GM18508 (cell line): ENCODE data around the gene UPF1.

ENCODE experiments used
- ATAC-seq: cut with Tn5 transposase; IDR thresholded peaks from one replicate; pipeline ENCODE4 v1.9.1; 2021; ENCODE audit warnings: moderate number of reproducible peaks; ENCODE audit not compliant: insufficient read depth, unreplicated experiment

The UPF1 gene

DNA sequence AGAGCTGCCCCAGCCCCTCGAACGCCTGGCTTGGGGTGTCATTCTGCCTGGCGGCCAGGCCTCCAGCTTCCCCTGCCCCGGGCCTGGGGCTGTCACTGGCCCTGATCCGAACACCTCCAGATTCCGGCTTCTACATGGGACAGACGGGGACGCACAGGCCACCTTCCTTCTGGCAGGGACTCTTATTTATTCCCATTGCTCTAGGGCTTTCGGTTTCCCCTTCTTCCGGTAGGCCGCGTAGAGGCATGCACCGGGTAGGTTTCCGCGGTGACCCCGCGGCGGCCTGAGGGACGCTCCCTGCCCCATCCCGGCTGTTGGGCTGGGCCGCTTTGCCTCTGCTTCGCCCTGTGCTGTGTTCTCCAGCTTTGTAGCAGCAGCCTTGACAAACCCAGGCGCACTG, 36.0 kb downstream of the UPF1 start:
- ATAC-seq, result no peak

- no peak for ATAC-seq
Observed at GRCh38 chr19:18868380-18869022, 36.7 kb downstream of the UPF1 start.

GRCh38 chr19:18869023-18869618, 37.4 kb downstream of the UPF1 start:
- ATAC-seq, result no peak

DNA sequence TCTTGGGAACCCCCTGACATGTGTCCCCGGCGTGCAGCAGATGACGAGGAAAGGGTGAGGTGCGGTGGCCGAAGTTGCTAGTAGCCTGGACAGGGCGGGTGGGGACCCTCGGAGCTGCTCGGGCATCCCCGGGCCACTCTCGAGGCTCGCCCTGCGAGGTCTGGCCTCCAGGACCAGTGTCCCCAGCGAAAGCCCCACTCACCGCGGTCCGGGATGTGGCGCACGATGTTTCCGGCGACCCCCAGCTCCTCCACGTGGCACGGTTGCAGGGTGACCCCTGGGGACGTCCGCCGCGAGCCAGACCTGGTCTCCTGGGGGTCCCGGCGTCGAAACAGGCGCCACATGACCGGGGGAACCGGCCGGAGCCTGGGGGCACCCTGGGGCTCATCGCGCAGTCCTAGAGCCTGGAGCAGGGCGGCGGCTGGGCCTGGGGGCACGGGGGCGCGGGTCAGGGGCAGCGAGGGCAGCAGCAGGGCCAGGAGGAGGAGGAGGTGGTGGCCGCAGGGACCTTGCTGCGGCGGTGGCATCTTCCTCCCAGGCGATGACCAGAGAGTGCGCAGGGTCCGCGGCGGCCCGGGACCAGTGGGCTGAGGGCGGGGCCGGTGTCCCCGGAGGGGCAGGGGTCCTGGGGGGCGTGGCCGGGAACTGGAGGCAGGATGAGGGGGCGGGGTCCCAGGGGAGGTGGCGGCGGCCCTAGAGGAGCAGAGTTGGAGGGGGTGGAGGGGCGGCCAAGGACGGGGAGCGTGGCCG, 38.2 kb downstream of the UPF1 start:
- ATAC-seq, result no peak

- no peak for ATAC-seq
Observed at GRCh38 chr19:18870531-18871172, 38.9 kb downstream of the UPF1 start.

GRCh38 chr19:18871543-18871942, 39.8 kb downstream of the UPF1 start:
- no peak for ATAC-seq

- ATAC-seq, result no peak
Observed at GRCh38 chr19:18875726-18876125, 44.0 kb downstream of the UPF1 start.

- no peak for ATAC-seq
Observed at GRCh38 chr19:18876865-18877264, 45.1 kb downstream of the UPF1 start.

DNA sequence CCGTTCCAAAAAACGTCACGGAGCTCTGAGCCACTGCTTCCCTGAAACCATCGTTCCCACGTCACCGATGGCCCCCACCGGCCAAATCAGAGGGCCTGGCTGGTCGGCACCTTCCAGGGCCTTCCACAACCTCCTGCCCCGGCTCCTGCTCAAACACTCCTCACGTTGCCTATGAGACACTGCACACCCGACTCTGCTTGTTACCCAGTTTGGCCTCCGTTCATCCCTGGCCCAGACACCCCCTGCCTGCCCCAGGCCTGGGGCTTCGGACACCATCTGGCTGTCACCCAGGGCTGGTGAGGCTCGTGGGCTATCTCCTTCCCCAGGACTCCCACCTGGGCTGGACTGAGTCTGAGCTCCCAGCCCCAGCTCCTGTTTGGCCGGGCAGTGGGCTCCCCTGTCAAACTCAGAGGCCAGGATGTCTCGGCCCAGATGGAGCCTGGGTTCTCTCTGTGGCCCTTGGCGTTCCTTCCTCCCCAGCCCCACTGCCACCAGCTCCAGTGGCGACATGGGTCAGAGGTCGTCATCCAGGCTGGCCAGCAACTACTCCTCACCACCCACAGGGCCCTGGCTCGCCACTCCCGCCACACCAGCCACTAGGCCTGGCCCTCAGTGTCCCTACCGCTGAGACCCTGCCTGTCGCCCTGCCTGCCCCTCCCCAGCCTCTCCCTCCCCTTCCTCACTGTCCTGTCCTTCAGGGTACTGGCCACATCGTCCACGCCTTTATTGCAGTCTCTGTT, 46.5 kb downstream of the UPF1 start:
- no peak for ATAC-seq

- ATAC-seq, result no peak
Observed at GRCh38 chr19:18878858-18879578, 47.3 kb downstream of the UPF1 start.

DNA sequence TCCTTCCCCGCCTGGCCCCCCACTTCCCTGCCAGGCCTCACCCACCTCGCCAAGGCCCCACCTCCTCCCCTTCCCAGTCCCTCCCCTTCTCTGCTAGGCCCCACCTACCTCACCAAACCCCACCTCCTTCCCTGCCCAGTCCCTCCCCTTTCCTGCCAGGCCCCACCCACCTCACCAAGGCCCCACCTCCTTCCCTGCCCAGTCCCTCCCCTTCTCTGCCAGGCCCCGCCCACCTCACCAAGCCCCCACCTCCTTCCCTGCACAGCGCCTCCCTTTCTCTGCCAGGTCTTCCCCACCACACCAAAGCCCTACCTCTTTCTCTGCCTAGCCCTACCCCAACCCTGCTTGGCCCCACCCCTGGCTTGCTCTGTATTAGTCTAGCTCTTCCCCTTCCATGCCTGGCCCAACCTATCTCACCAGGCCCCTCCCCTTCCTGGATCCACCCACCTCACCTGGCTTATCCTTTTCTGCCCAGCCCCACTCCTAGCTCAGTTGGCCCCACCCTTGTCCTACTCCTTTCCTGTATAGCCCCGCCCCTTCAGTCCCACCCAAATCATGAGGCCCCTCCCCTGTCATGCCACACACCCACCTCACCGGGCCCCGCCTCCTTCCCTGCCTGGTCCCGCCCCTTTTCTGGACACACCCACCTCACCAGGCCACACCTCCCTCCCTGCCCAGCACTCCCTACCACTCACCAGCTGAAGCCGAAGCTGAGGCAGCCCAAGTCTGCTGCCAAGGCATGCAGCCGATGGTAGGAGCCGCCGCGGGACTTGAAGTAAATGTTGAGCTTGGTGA, 48.0 kb downstream of the UPF1 start:
- no peak for ATAC-seq

- ATAC-seq, result no peak
Observed at GRCh38 chr19:18881491-18881890, 49.7 kb downstream of the UPF1 start.

- ATAC-seq, result no peak
Observed at GRCh38 chr19:18883526-18884304, 52.0 kb downstream of the UPF1 start.

- ATAC-seq, result no peak
Observed at GRCh38 chr19:18886972-18887371, 55.2 kb downstream of the UPF1 start.

- no peak for ATAC-seq
Observed at GRCh38 chr19:18889949-18890745, 58.4 kb downstream of the UPF1 start.

DNA sequence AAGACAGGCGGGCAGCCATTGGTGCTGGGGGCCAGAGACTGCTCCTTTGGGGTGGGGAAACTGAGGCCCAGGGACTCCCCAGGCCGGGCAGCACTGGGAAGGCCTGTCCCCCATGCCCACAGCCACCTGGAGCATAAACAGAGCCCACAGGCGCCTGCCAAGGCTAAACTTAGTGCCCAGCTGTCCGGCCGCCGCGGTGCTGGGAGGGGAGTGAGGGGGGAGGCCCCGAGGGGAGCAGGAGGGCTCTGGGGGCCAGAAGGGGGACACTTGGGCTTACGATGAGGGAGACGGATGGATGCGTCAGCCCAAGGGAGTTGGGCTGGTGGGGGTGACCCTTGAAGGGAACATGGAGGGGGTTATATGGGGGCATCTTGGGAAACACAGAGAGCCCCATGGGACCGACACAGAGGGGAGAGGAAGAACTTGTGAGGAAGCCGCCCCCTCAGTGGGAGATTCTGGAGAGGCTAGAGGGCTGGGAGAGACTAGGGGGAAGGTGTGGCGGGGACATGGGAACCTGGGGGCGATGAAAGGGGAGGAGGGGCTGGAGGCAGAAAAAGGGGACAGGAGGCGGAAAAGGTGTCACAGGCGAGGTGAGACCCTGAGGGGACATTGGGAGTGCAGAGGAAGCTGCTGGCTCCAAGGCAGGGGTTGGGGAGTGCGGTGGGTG, 62.0 kb downstream of the UPF1 start:
- no peak for ATAC-seq
